HL-60/S4 (cell line): ENCODE results near the gene CD320.

ENCODE experiments used
- in situ Hi-C: fragments of 300-500 bp; cut with MboI; formaldehyde crosslinking; loops from 2 replicates; pipeline ENCODE4 v1.14.3; 2022; ENCODE audit warnings: low sequenced_read_pairs

The CD320 gene

DNA sequence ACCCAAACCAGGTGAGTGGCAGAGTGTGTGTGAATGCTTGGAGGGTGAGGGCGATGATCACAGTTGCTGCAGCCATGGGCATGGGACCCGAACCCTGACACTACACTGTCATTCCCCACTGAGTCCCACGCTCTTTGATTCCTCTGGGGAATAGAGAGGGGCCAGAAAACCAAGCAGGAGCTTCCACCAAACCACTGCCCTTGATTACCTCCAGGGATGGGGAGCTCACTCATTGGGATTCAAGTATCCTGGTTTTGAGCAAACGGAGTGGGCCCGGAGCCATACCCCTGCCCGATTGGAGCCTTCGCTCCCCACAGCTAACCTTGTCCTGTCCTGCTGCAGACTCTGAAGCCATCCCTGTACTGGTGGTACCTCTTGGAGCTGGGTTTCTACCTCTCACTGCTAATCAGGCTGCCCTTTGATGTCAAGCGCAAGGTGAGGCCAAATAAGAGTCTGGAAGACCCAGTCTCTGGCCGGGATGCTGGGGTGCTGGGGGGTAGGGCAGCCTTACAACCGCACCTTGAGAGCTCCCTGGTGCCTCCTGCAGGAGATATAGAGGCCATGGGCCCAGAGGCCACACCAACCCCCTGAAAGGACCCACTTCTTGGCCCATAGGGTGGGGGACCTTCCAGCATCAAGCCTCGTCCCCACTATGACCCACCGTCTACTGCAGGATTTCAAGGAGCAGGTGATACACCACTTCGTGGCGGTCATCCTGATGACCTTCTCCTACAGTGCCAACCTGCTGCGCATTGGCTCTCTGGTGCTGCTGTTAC is 51.7 kb downstream of the CD320 start:
- in situ Hi-C loops, result no loop called here

DNA sequence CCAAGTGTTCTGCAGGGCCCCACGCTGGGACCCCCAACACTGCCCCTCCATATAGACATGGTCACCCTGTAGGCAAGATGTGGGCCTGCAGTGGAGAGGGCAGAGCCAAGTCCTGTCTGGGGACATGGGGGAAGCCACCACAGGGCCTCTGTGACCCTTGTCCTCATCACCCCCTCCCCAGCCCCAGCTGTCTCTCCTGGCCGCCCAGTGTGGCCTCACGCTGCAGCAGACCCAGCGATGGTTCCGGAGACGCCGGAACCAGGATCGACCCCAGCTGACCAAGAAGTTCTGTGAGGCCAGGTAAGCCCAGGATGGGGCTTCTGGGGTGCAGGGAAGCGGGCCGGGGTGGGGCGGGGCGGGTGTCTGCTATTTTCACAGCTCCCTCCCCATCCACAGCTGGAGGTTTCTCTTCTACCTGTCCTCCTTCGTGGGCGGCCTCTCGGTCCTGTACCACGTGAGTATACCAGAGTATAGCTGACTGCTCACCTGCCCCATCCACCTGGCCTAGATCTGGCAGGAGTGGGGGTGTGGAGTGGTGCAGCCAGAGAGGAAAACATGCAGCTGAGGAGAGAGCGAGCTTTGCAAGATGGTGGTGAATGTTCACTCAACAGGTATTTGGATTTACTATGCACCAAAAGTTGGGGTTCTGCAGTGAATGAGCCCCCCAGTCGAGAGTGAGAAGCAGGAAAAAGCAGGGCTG is 52.6 kb downstream of the CD320 start:
- in situ Hi-C loops, result no loop called here

DNA sequence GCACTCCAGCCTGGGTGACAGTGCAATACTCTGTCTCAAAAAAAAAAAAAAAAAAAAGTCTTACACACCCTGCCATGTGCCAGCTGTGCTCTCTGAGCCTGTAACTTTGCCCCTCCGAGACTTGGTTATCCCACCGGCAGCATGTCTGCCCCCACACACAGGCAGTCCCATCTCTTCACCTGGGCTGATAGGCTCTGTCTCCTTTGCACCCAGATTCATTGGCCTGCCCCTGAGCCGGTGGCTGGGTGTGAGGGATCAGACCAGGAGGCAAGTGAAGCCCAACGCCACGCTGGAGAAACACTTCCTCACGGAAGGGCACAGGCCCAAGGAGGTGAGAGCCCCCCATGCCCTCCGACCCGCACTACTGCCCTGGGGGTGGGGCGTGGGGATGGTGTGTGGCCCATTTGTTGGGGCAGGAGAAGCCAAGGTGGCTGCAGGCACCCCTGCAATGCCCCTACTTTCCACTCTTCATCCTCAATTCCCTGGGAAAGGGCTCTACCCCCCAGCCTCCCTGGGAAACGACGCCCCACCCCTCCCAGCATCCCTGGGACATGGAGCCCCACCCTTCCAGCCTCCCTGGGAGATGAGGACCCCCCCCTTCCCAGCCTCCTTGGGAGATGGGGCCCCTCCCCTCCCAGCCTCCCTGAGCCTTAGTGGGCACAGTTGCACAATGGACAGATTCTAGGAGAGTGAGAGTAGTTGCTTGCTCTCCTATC is 53.7 kb downstream of the CD320 start:
- in situ Hi-C loops, result loop anchor here (5.0 kb wide), 1 partner anchor 97 kb away; no protein-coding TSS in a partner anchor

- in situ Hi-C loops, result loop anchor here (5.0 kb wide), 1 partner anchor 96 kb away; no protein-coding TSS in a partner anchor
Observed at GRCh38 chr19:8253678-8254077, 54.5 kb downstream of the CD320 start.

- in situ Hi-C loops, result loop anchor here (5.0 kb wide), 1 partner anchor 96 kb away; no protein-coding TSS in a partner anchor
Observed at GRCh38 chr19:8252922-8253589, 55.1 kb downstream of the CD320 start.
